NCI-H2081 (cell line): Measurements from ENCODE around the gene AACS.
"Not testable (repeated sequence)": the region's sequence is repeated elsewhere in the genome, so short reads cannot be mapped to it uniquely, and the experiment has no call there.

Experiments
- DNase-seq, 2 experiments: peaks; one replicate each; lab custom pipeline; 2025; lab: John Stamatoyannopoulos, UW

Gene AACS, protein sequence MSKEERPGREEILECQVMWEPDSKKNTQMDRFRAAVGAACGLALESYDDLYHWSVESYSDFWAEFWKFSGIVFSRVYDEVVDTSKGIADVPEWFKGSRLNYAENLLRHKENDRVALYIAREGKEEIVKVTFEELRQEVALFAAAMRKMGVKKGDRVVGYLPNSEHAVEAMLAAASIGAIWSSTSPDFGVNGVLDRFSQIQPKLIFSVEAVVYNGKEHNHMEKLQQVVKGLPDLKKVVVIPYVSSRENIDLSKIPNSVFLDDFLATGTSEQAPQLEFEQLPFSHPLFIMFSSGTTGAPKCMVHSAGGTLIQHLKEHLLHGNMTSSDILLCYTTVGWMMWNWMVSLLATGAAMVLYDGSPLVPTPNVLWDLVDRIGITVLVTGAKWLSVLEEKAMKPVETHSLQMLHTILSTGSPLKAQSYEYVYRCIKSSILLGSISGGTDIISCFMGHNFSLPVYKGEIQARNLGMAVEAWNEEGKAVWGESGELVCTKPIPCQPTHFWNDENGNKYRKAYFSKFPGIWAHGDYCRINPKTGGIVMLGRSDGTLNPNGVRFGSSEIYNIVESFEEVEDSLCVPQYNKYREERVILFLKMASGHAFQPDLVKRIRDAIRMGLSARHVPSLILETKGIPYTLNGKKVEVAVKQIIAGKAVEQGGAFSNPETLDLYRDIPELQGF

DNA sequence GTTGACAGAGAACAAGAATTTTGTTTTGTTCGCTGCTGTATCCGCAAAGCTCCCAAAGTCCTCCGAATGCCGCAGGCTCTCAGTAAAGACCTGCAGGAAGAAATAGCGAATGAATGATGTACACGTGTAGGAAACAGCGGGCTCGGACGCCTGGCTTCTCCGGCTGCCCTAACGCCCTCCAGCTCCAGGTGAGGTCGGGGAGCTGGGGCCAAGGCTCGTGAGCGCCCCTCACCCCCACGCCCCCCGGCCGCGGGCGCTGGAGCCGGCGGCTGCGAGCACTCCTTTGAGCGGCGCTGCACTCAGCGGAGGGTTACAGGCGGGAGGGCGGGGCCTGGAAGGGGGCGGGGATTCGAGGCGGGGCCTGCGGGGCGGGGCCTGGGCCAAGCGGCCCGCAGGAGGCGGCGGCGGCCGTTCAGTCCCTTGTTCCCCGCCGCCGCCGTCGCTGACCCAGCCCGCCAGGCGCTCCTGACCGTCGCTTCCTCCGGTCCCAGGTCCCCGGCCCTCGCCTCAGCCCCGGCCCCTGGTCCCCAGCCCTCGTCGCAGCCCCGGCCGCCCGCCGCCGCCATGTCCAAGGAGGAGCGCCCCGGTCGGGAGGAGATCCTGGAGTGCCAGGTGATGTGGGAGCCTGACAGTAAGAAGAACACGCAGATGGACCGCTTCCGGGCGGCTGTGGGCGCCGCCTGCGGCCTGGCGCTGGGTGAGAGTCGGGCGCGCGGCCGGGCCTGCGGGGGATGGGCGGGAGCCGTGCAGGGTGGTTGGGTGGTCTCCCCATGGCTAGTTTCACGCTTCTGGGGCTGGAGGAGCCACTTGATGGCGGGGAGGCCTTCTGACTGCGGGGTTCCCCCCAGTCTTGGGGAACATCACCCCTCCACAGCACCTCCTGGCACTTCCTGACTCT is at the start of gene AACS:
Gene AACS, plus strand, starts transcription at position 415 of the 898 bp plus-strand sequence. Its CDS starts 150 bp downstream, at position 565.
- DNase-seq, result peak; percentile 73 to 74

DNA sequence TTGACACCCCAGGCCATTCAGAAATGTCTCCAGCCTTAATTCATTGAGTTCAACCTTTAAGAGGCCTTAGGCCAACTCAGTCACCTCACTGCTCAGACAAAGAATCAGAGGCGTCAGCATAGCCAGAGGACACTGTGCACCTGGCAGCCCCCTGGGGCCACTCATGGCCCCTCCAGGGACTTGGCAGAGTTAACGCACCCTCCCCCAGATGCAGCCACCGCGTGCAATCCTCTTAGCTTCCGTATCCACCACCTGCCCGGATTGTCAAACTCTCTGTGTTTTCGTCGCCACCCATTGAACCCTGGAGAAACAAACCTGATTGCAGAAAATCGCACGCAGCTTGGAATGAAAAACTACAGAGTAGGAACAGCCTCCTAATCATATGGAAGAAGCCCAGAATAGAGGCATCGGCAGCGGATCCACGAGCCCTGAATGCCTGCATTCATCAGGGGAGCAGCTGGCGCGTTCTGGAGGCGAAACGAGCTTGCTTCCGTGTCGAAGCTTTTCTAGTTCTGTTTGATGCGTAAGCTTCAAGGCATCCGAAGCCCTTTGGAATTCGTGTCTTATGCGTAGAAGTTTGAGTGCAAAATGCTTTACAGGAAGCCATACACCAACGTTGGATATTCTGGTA is 49.4 kb upstream of the AACS start:
- DNase-seq, result peak; percentile 75 to 91

DNA sequence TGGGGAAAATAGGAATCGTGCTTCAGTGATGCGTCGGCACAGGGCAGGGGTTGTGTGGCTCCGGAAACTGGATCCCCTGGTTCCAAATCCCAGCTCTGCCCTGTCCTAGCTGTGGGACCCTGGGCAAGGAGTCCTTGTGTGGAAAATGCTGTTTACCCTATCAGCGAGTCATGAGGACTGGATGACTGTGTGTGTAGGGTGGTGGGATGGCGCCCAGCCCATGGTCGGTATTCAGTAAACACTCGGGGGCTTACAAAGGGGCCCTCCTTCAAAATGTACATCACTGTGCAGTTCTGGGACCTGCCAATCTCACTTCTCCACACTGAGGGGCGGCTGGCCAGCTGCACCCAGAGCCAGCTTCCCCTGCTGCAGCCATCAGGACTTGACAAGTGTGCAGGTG is 47.4 kb upstream of the AACS start:
- DNase-seq, result no peak

DNA sequence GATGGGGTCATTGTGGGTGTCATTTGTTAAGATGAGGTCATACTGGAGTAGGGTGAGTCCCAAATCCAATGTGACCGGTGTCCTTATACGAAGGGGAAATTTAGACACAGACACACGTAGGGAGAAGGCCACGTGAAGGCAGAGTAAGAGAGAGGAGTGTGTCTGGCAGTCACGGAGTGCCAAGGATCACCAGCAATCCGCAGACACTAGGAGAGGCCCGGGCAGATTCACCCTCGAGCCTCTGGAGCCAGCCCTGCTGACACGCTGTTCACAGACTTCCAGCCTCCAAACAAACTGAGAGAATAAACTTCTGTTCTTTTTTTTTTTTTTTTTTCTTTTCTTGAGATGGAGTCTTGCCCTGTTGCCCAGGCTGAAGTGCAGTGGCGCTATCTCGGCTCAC is 46.9 kb upstream of the AACS start:
- no peak for DNase-seq

DNA sequence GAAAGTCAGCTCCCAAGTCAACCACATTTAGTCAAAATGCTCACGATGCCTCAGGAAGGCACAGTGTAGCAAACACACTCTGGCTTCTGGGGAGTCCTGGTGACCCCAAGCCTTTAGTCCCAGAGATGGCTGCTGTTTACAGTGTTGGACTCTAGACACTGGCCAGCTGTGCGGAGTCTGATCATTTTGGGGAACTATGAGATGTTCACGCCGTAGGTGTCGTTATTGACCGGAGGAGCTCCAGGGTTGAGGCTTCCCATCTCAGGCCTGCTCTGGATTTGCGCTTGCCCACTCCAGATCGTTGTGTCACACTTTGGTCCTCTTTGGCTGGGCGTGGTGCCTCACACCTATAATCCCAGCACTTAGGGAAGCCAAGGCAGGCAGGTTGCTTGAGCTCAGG is 44.1 kb upstream of the AACS start:
- no peak for DNase-seq

DNA sequence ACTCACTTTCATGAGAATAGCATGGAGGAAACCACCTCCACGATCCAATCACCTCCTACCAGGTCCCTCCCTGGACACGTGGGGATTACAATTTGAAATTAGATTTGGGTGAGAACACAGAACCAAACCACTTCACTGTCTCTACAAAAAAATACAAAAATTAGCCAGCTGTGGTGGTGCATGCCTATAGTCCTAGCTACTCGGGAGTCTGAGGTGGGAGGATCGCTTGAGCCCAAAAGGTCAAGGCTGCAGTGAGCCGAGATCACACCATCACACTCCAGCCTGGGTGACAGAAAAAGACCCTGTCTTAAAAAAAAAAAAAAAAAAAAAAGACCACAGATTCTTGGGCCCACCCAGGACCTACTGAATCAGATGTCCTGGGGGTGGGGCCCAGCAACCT is 43.5 kb upstream of the AACS start:
- no peak for DNase-seq

DNA sequence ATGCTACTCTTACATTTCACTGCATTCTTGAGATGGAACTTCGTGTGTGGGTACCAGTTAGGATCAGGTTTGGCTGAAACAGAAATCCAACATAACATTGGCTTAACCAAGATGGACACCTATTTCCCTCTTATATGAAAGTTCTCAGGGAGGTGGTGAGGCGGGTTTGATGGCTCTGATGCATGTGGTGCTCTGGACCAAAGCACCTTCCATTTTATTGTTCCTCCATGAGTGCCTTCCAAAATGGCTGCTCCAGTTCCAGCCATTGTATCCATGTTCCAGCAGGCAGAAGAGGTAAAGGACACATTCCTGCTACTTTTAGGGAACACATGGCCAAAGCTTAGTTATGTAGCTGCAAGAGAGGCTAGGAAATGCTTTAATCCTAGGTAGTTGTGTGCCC is 42.2 kb upstream of the AACS start:
- no peak for DNase-seq

DNA sequence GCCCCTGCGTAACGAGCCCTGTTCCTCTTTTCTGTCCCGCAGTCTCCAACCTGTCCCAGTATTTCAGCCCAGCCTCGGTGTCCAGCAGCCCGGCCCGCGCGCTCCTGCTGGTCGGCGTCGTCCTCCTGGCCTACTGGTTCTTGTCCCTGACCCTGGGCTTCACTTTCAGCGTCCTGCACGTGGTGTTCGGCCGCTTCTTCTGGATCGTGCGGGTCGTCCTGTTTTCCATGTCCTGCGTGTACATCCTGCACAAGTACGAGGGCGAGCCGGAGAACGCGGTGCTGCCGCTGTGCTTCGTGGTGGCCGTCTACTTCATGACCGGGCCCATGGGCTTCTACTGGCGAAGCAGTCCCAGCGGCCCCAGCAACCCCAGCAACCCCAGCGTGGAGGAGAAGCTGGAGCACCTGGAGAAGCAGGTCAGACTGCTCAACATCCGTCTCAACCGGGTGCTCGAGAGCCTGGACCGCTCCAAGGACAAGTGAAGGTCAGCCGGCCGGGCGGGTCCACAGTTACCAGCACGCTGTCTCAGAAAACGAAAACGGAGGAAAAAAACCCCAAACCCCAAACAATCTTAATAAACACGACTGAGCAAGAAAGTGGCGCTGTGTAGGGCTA is 40.2 kb upstream of the AACS start:
- no peak for DNase-seq

DNA sequence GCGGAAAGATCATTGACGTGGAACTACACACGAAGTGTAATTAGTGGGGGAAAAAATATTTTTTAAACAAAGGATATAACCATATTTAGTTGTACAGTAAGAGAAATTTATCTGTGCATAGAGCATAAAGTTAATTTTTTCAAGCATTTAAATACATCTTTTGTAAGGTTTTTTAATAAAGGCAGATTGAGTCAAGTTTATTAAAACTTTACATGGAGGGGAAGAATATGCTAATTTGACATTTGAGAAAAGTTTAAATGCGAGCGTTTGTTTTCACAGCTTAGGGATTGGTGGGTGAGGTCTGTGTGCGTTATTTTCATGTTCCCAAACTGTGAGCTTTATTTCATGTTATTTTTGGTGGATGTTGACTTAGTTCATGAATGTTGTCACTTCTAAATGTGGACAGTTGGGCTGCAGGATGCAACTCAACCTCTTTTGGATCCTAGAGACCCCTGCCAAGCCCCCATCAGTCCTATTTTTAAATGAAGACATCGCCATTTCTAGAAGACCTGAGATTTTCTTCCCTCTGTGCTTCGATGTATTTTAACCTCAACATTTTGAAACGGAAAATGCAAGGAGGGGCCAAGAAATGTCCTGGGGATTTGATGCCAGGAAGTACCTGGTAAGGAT is 39.5 kb upstream of the AACS start:
- no peak for DNase-seq

DNA sequence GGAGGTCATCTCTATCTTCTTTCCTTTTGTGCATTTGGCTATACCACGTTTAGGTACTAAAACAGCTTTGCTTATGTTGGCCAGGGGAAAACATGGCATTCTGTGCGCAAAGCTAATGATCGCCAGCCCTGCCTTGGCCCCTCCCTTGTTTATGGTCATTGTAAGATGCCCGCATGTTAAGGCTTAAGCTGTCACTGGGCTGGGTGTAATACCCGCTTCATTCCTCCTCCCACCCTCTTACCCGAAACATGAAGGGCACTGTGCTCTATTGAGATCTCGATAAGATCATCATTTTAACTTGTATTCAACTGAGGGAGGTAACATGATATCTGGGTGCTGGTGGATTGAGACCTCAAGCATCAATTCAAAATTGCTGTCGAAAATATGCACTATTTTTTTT is 37.1 kb upstream of the AACS start:
- no peak for DNase-seq

DNA sequence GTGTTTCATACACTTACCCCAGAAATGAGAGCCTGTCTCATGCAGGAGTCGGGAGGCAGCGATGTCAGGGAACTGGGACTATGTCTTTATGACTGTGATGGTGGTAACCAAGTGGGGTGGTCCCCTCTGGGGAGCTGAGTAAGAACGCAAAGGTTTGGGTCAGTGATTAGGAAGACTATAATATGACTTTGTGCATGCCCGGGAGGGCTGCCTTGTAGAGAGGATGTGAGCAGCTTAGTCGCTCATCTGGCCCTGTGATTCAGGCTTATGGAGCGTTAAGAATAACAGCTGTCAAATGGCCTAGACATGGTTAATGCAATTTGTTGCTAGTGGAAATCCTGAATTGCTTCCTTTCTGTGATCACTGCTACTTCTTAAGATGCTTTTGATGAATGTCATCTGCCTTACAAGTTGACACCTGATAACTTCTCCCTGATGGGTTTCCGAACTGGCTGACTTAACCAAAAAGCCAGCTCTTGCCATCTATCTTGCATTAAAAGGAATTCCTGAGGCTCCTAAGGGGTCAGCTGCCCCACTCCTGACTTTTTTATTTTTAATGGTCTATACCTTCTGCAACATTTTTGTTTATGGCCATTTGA is 35.4 kb upstream of the AACS start:
- DNase-seq, result peak in 1 of 2 experiments; percentile 12

DNA sequence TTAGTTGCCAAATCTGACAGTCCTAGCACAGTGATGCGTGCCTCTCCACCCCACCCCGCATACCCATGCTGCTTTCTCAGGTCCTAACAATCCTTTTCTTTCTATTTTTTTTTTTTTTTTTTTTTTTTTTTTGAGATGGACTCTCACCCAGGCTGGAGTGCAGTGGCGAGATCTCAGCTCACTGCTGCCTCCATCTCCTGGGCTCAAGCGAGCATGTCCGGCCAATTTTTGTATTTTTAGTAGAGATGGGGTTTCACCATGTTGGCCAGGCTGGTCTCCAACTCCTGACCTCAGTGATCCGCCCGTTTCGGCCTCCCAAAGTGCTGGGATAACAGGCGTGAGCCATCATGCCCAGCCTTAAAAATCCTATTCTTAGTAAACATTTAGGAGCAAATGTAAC is 33.8 kb upstream of the AACS start:
- DNase-seq, result not testable (repeated sequence)

DNA sequence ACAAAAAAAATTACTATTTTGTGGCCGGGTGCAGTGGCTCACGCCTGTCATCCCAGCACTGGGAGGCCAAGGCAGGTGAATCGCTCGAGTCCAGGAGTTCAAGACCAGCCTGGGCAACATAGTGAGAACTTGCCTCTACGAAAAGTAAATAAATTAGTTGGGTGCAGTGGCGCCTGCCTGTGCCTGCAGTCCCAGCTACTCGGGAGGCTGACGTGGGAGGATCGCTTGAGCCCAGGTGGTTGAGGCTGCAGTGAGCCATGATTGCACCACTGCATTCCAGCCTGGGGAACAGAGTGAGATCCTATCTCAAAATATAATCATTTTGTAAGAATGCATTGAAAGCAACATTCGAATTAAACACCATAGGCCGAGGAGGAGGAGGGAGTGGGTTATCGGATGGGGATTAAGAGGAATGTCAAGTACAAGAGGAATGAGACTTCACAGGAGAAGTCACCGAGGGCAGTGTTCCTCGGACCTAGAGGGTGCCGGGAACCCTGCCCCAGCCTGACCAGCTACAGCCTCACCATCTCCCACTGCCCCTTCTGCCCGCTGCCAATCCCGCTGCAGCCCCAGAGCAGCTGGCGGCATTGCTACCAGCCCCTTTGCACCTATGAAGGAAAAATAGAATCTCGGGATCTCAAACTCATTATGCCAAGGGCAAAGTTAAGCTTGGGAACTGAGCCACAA is 32.6 kb upstream of the AACS start:
- no peak for DNase-seq

DNA sequence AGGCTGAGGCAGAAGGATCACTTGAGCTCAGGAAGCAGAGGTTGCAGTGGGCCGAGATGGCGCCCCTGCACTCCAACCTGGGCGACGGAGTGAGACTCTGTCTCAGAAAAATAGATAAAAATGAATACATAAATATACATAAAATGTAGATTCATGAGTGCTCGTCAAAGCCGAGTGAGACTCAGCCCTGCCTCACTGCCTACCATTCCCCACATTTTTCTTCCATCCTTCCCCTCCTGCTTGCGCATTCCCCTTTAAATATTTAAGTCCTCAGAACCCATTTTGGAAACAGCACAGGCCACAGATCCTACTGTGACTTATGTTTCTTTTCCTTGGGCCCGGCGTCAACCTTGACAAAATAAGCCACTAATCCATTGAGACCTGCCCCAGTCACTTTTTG is 31.9 kb upstream of the AACS start:
- DNase-seq, result no peak

DNA sequence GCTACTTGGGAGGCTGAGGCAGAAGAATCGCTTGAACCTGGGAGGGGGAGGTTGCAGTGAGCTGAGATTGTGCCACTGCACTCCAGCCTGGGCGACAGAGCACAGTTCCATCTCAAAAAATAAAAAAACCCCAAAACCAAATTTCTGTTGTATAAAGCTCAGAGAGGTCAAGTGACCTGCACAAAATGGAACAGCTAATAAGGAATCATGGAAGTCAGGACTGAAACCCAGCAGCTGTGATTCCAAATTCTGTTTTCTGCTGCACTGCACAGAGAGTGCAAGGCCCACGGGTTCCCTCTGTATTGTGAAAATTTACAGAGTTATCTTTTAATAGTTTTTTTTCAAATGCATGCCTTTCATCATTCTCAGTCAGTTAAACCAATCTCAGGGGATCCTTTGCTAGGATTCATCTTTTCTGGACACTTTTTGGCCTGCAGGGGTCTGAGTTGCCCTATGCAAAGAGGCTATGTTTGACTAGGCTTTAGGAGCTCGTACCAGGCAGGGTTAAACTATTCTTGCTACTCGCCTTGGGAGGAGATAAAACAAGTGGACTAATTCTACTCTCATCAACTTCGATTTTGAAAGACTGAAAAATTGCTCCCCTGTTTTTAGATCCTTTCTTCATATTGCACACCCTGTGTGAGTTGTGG is 26.1 kb upstream of the AACS start:
- no peak for DNase-seq

DNA sequence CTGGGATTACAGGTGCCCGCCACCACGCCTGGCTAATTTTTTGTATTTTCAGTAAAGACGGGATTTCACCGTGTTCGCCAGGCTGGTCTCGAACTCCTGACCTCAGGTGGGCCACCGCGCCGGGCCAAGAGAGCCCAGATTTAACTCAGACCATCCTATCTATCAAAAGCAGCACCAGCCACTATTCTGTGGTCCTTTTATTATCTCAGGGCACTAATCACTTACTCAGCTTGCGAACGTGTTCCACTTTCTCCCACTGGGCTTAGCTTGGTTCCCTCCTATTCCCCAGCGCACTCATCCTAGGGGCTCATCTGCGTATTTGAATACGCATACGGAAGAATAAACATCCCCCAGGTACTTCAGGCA is 16.2 kb upstream of the AACS start:
- no peak for DNase-seq

DNA sequence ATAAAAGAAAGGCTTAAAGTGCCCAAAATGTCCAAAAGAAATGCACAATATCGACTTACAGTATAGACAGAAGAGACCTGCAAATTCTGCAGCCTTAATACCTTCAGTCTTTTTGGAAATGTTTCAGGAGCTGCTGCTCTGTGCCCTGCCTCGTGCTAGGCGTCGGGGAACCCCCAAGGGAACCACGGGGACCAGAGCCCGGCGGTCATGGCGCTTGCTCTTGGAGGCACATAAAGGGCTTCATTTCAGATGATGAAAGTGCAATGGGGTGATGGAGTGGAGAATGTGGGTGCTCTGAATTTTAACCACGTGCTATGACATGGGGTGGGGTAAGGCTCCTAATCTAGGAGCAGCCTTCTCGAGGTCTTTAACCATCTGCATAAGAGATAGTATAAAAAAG is 14.8 kb upstream of the AACS start:
- DNase-seq, result no peak

DNA sequence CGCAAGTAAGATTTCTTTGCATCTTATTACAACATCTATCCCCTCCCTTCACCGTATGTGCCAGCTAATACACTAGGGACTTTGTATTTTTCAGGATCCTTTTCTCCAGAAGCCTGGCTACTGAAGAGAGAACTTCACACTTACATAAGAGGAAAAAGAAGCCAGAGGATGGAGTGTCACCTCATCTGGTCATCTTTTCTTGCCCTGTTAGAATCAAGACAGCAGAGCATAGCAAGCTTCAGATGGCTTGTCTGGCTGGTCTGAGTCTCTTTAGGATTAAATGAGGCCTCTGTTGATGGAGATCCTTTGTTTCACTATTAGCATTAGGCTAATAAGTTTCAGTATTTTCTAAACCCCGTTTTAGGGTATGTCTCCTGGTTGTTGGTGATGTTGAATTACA is 14.4 kb upstream of the AACS start:
- DNase-seq, result no peak

DNA sequence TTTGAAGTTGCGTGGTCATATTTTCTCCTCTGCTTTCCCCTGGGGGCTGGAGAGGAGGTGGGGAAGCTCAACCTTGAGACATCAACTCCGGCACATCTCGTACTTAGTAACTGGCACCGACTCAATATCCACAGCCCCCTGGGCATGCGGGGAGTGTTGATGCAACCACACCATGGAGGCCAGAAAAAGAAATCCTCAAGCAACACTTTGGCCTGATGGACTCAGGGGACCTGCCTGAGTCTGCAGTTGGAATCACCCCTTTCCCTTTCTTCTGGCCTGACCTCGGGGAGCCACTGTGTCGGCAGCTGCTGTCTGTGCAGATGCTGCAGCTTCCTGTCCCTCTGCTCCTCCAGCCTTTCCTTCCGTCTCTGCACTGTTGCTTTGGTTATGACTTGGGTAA is 11.4 kb upstream of the AACS start:
- no peak for DNase-seq

DNA sequence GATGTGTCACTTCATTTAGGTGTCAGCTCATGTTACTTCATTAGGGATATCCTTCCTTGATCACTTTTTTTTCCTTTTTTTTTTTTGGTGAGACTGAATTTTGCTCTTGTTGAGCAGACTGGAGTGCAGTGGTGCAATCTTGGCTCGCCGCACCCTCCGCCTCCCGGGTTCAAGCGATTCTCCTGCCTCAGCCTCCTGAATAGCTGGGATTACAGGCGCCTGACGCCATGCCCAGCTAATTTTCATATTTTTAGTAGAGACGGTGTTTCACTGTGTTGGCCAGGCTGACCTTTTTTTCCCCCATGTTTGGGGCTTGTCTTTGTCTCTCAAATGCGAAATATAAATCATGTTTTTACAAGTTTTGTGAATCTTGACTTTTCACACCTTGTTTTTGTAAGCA is 9.6 kb upstream of the AACS start:
- no peak for DNase-seq
